Mucosa of stomach (tissue), 1 donor: ENCODE measurements around the gene KCNH2.

Experiments used
- H3K27me3 ChIP-seq: one replicate; pipeline ENCODE4 v1.7.0; 2013; ENCODE audit warnings: mild to moderate bottlenecking, low read length; ENCODE audit not compliant: control insufficient read depth, insufficient read depth
- H3K36me3 ChIP-seq: one replicate; pipeline ENCODE4 v1.7.0; 2013; ENCODE audit warnings: low read length; ENCODE audit not compliant: control insufficient read depth, insufficient read depth
- H3K4me1 ChIP-seq: one replicate; pipeline ENCODE4 v1.7.0; 2013; ENCODE audit warnings: mild to moderate bottlenecking, low read length; ENCODE audit not compliant: control insufficient read depth, insufficient read depth
- H3K4me3 ChIP-seq: one replicate; pipeline ENCODE4 v1.7.0; 2013; ENCODE audit warnings: low read length
- H3K9ac ChIP-seq: one replicate; pipeline ENCODE4 v1.7.0; 2013; ENCODE audit warnings: mild to moderate bottlenecking, low read length, moderate library complexity
- H3K9me3 ChIP-seq: one replicate; pipeline ENCODE4 v1.7.0; 2013; ENCODE audit warnings: mild to moderate bottlenecking, low read length, moderate library complexity; ENCODE audit not compliant: control insufficient read depth
- donor health status: Pancreatic carcinoma.

KCNH2 gene

GRCh38 chr7:150942591-150943452, 35.3 kb downstream of the KCNH2 start:
- Histone ChIP-seq H3K4me1 (no peaks in the 10 kb centered on the region), H3K4me3 (no peak overlapping the region), H3K9ac (no peak overlapping the region), H3K36me3 (no peaks in the 10 kb centered on the region), H3K9me3 (no peaks in the 10 kb centered on the region), H3K27me3 (peaks cover 10% of the 10 kb centered on the region)

- H3K36me3 ChIP-seq: no peaks in the 10 kb centered on the region
- H3K4me3 ChIP-seq: no peak overlapping the region
- H3K4me1 ChIP-seq: no peaks in the 10 kb centered on the region
- H3K9ac ChIP-seq: no peak overlapping the region
- H3K27me3 ChIP-seq: peaks cover 6% of the 10 kb centered on the region
- H3K9me3 ChIP-seq: no peaks in the 10 kb centered on the region
Observed at GRCh38 chr7:150942001-150942590, 36.0 kb downstream of the KCNH2 start.

GRCh38 chr7:150941351-150942000, 36.6 kb downstream of the KCNH2 start:
- H3K36me3 ChIP-seq: no peaks in the 10 kb centered on the region
- no peak overlapping the region for H3K4me3 ChIP-seq
- H3K9ac ChIP-seq: no peak overlapping the region
- no peaks in the 10 kb centered on the region for H3K4me1 ChIP-seq
- H3K27me3 ChIP-seq: peaks cover 4% of the 10 kb centered on the region
- H3K9me3 ChIP-seq: no peaks in the 10 kb centered on the region

GRCh38 chr7:150940431-150941102, 37.6 kb downstream of the KCNH2 start:
- Histone ChIP-seq H3K36me3 (no peaks in the 10 kb centered on the region), H3K9me3 (no peaks in the 10 kb centered on the region), H3K4me1 (no peaks in the 10 kb centered on the region), H3K9ac (no peak overlapping the region), H3K27me3 (peaks cover 4% of the 10 kb centered on the region), H3K4me3 (no peak overlapping the region)

GRCh38 chr7:150939466-150939865, 38.7 kb downstream of the KCNH2 start:
- H3K4me3 ChIP-seq: no peak overlapping the region
- H3K9ac ChIP-seq: no peak overlapping the region
- H3K27me3 ChIP-seq: peaks cover 4% of the 10 kb centered on the region
- no peaks in the 10 kb centered on the region for H3K4me1 ChIP-seq
- H3K36me3 ChIP-seq: no peaks in the 10 kb centered on the region
- no peaks in the 10 kb centered on the region for H3K9me3 ChIP-seq

GRCh38 chr7:150939052-150939451, 39.1 kb downstream of the KCNH2 start:
- Histone ChIP-seq H3K9ac (no peak overlapping the region), H3K4me3 (no peak overlapping the region), H3K9me3 (no peaks in the 10 kb centered on the region), H3K4me1 (no peaks in the 10 kb centered on the region), H3K36me3 (no peaks in the 10 kb centered on the region), H3K27me3 (peaks cover 4% of the 10 kb centered on the region)

- H3K36me3 ChIP-seq: no peaks in the 10 kb centered on the region
Observed at GRCh38 chr7:150938566-150938965, 39.6 kb downstream of the KCNH2 start.

GRCh38 chr7:150937848-150938561, 40.1 kb downstream of the KCNH2 start:
- Histone ChIP-seq H3K9me3 (no peaks in the 10 kb centered on the region), H3K4me1 (no peaks in the 10 kb centered on the region), H3K27me3 (peaks cover 4% of the 10 kb centered on the region), H3K9ac (no peak overlapping the region), H3K36me3 (no peaks in the 10 kb centered on the region), H3K4me3 (no peak overlapping the region)

More at GRCh38 chr7:150938566-150938965, 39.6 kb downstream of the KCNH2 start:
- Histone ChIP-seq H3K4me1 (no peaks in the 10 kb centered on the region), H3K9me3 (no peaks in the 10 kb centered on the region), H3K9ac (no peak overlapping the region), H3K4me3 (no peak overlapping the region), H3K27me3 (peaks cover 4% of the 10 kb centered on the region)

GRCh38 chr7:150936018-150936417, 42.1 kb downstream of the KCNH2 start:
- Histone ChIP-seq H3K9me3 (no peaks in the 10 kb centered on the region), H3K9ac (no peak overlapping the region), H3K4me3 (no peak overlapping the region), H3K36me3 (no peaks in the 10 kb centered on the region), H3K4me1 (no peaks in the 10 kb centered on the region), H3K27me3 (peaks cover 4% of the 10 kb centered on the region)

- Histone ChIP-seq H3K27me3 (peaks cover 4% of the 10 kb centered on the region), H3K4me1 (no peaks in the 10 kb centered on the region), H3K9ac (no peak overlapping the region), H3K4me3 (no peak overlapping the region), H3K9me3 (no peaks in the 10 kb centered on the region), H3K36me3 (no peaks in the 10 kb centered on the region)
Observed at GRCh38 chr7:150935149-150935548, 43.0 kb downstream of the KCNH2 start.

GRCh38 chr7:150934045-150934766, 43.9 kb downstream of the KCNH2 start:
- Histone ChIP-seq H3K9me3 (no peaks in the 10 kb centered on the region), H3K27me3 (peaks cover under 1% of the 10 kb centered on the region), H3K36me3 (no peaks in the 10 kb centered on the region), H3K4me3 (no peak overlapping the region), H3K4me1 (no peaks in the 10 kb centered on the region), H3K9ac (no peak overlapping the region)
